ENCODE results near the gene FOXP1.

The FOXP1 gene

DNA sequence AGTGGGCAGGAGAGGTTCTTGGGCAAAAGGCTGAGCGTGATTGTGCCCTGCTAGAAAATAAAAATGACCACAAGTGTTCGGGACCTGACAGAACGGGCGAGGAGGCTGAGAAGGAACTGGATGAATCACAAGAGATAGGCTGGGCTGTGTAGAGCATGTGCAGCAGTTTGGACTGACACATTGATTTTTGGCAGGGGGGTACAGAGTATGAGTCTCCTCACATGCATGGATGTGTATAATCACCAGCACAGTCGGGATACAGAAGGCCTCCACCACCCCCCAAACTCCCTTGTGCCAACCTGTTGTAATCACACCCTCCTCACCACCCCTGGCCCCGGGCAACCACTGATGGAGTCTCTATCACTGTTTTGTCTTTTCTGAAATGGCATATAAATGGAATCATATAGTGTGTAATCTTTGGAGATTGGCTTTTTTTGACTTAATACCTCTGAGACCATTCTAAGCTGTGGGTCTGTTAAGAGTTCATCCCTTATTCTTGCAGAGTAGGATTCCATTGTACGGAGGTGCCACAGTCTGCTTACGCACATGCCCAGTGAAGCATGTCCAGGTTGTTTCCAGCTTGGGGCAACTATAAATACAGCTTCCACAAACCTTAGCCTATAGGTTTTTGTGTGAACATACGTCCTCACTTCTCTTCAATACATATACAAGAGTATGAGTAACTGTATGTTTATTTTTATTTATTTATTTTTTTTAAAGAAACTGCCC, 438.8 kb downstream of the FOXP1 start:
- in situ Hi-C loops (cut with MboI; ENCODE audit: low pct_unique_long_range_greater_than_20kb, low sequenced_read_pairs, unreplicated experiment) = no loop called here
- TF ChIP-seq, protein P1, sequence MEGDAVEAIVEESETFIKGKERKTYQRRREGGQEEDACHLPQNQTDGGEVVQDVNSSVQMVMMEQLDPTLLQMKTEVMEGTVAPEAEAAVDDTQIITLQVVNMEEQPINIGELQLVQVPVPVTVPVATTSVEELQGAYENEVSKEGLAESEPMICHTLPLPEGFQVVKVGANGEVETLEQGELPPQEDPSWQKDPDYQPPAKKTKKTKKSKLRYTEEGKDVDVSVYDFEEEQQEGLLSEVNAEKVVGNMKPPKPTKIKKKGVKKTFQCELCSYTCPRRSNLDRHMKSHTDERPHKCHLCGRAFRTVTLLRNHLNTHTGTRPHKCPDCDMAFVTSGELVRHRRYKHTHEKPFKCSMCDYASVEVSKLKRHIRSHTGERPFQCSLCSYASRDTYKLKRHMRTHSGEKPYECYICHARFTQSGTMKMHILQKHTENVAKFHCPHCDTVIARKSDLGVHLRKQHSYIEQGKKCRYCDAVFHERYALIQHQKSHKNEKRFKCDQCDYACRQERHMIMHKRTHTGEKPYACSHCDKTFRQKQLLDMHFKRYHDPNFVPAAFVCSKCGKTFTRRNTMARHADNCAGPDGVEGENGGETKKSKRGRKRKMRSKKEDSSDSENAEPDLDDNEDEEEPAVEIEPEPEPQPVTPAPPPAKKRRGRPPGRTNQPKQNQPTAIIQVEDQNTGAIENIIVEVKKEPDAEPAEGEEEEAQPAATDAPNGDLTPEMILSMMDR (IDR thresholded peaks at IDR 0.05; ENCODE audit: extremely low read depth, insufficient read depth, missing control alignments) = no peak
- DNase-seq (ENCODE audit: low spot score) = no peak

DNA sequence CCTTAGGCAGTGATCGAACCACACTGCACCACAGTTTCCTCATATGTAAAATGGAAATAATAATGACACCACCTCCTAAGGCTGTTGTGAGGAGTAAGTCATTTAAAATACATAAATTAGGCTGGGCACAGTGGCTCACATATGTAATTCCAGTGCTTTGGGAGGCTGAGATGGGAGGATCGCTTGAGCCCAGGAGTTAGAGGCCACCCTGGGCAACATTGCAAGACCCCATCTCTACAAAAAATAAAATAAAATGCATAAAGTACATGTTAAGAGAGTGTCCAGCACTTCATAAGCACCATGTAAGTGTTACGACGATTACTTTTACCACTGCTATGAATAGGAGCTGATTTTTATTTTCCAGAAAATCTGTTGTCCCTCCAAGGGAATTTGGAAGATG, 440.0 kb downstream of the FOXP1 start:
- TF ChIP-seq, protein P1 (IDR thresholded peaks at IDR 0.05; ENCODE audit: extremely low read depth, insufficient read depth, missing control alignments) = no peak
- in situ Hi-C loops (cut with MboI; ENCODE audit: low pct_unique_long_range_greater_than_20kb, low sequenced_read_pairs, unreplicated experiment) = no loop called here
- DNase-seq (ENCODE audit: low spot score) = no peak

DNA sequence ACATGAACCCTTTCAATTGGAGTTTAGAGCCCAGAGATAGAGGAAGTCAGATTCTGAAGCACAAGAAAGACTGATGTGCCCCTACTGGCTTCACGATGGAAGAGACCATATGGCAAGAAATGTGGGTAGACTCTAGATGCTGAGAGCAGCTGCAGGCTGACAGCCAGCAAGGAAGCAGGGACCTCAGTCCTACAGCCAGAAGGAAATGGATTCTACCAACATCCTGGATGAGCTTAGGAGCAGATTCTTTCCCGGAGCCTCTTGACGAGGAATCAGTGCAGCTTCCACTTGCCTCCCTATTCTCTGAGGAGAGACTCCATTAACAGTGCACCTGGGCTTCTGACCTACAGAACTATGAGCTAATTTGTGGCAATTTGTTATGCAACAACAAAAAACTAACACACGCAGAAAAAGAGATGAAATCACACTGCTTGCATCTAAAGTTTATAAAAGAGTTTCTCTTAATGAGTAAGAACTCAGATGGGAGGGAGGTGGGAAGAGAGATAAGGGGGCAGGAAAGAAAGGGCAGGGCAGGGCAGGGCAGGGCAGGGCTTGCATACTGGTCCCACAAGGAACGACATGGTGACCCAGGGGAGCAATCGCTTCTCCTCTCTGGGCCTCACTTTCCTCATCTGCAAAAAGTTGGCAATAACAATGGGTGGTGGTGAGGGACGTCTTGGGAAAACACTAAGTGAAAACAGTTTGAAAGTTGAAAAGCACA, 440.9 kb downstream of the FOXP1 start:
- TF ChIP-seq, protein P1 (IDR thresholded peaks at IDR 0.05; ENCODE audit: extremely low read depth, insufficient read depth, missing control alignments) = no peak
- in situ Hi-C loops (cut with MboI; ENCODE audit: low pct_unique_long_range_greater_than_20kb, low sequenced_read_pairs, unreplicated experiment) = no loop called here
- no peak for DNase-seq (ENCODE audit: low spot score)

DNA sequence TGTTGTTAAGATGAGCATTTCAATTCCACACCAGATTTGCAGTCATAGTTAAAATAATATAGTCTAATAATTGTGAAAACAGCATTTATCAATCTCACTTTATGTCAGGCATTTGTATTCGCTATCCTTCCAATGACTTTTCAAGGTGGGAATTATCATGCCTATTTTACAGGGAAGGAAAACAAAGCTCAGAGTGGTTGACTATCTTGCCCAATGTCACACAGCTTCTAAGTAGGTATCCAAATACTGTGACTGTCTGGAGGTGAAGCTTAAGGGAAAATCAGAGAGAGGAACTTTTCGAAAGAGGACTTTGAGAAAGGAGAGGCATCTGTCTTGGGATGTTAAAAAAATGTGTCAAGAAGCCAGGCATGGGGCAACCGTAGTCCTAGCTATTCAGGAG, 443.1 kb downstream of the FOXP1 start:
- TF ChIP-seq, protein P1 (IDR thresholded peaks at IDR 0.05; ENCODE audit: extremely low read depth, insufficient read depth, missing control alignments) = no peak
- DNase-seq (ENCODE audit: low spot score) = no peak
- in situ Hi-C loops (cut with MboI; ENCODE audit: low pct_unique_long_range_greater_than_20kb, low sequenced_read_pairs, unreplicated experiment) = no loop called here

DNA sequence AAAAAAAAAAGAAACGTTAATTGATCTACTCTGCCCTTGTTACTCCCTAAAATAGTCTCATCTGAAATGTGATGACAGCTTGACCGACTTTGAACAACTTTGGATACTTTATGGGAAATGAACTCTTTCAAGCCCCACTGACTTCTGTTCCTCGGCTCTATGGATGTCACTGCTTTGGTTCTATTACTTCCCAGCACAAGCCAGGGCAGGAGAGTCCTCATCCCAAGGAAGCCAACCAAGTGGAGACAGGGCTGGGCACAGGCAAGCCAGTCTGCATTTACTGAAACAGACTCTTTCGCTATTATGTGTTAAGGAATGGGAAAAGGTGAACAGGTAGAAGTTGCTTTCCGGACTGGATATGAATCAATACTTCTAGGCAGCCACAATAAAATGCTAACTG, 444.0 kb downstream of the FOXP1 start:
- TF ChIP-seq, protein P1 (IDR thresholded peaks at IDR 0.05; ENCODE audit: extremely low read depth, insufficient read depth, missing control alignments) = no peak
- in situ Hi-C loops (cut with MboI; ENCODE audit: low pct_unique_long_range_greater_than_20kb, low sequenced_read_pairs, unreplicated experiment) = no loop called here
- DNase-seq (ENCODE audit: low spot score) = no peak

DNA sequence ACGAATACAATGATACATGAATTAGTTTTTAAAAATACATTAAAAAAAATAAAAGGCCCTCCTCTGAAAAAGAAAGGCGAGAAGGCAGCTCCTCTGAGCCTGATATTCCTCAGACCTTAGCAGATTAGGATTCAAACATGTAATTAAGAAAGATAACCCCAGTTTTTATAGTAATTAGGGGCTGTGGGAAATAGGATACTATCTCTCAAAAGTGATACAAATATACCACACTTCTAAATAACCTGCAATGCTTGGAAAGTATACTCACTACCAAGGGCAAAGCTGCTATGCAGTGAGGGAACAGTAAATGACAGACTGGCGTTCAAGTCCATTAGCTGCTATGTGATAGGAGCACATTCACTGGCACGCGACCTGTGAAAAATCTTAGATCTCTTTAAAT, 445.1 kb downstream of the FOXP1 start:
- TF ChIP-seq, protein P1 (IDR thresholded peaks at IDR 0.05; ENCODE audit: extremely low read depth, insufficient read depth, missing control alignments) = no peak
- in situ Hi-C loops (cut with MboI; ENCODE audit: low pct_unique_long_range_greater_than_20kb, low sequenced_read_pairs, unreplicated experiment) = no loop called here
- no peak for DNase-seq (ENCODE audit: low spot score)

Measured in GM13977 (cell line).